ENCODE results near the gene RBM17.
A peak's percentile ranks its signal among the peaks of the same experiment; 100 is the strongest.

Gene RBM17

GRCh38 chr10:6058682-6059475 lies 30.0 kb upstream of the RBM17 start:
- Histone ChIP-seq H3F3A (ENCODE audit: insufficient read depth, low read length) (peaks cover 8% of the 10 kb centered on the region; the same call in 1 of the 2 replicates), H3K36me3 (ENCODE audit: insufficient read depth, low read length) (peaks cover 37% of the 10 kb centered on the region; the same call in 1 of the 2 replicates), H3K4me3 (ENCODE audit: low read depth, low read length, poor library complexity, severe bottlenecking) (peak overlapping the region; percentile 79), H3K4me2 (ENCODE audit: low read length) (peak overlapping the region; percentile 79), H3K4me1 (ENCODE audit: insufficient read depth, low read length, severe bottlenecking) (peaks cover 87% of the 10 kb centered on the region), H3K9me3 (ENCODE audit: low read length) (no peaks in the 10 kb centered on the region), H3K27me3 (ENCODE audit: insufficient read depth, low read length) (no peaks in the 10 kb centered on the region), H4K20me1 (ENCODE audit: insufficient read depth, low read length) (no peaks in the 10 kb centered on the region), H3K9me2 (ENCODE audit: low read depth, low read length) (no peaks in the 10 kb centered on the region), H2AFZ (ENCODE audit: low read length) (no peak overlapping the region), H3K79me2 (ENCODE audit: insufficient read depth, low read length) (peaks cover 32% of the 10 kb centered on the region), H3K27ac (ENCODE audit: low read depth, low read length, poor library complexity, severe bottlenecking) (peak overlapping the region; percentile 89), H3K9ac (ENCODE audit: low read length) (peak overlapping the region; percentile 88; the same call in 1 of the 2 replicates)
- no peak for TF ChIP-seq EZH2 (IDR thresholded peaks at IDR 0.05; ENCODE audit: borderline replicate concordance, low read length)
- TF ChIP-seq, protein P1, sequence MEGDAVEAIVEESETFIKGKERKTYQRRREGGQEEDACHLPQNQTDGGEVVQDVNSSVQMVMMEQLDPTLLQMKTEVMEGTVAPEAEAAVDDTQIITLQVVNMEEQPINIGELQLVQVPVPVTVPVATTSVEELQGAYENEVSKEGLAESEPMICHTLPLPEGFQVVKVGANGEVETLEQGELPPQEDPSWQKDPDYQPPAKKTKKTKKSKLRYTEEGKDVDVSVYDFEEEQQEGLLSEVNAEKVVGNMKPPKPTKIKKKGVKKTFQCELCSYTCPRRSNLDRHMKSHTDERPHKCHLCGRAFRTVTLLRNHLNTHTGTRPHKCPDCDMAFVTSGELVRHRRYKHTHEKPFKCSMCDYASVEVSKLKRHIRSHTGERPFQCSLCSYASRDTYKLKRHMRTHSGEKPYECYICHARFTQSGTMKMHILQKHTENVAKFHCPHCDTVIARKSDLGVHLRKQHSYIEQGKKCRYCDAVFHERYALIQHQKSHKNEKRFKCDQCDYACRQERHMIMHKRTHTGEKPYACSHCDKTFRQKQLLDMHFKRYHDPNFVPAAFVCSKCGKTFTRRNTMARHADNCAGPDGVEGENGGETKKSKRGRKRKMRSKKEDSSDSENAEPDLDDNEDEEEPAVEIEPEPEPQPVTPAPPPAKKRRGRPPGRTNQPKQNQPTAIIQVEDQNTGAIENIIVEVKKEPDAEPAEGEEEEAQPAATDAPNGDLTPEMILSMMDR (IDR thresholded peaks at IDR 0.05; ENCODE audit: low read length): no peak

DNA sequence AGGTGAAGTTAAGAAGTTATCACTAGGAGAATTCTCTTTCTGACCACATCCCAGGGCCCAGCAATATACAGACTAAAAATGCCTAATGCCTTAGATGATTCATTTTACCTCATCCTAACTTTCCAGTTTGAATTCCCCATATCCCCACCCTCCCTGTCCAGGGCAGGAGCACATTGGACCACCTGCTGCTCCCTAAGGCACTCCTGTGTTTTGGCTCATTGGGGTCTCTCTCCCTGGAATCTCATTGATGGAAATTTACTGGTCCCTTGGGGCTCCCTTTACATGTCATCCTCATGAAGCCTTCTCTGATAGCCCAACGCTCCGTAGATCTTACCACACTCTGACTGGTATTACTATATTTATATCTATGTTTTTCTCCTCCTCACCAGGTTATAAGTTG lies 29.3 kb upstream of the RBM17 start:
- Histone ChIP-seq H3K4me3 (ENCODE audit: low read depth, low read length, poor library complexity, severe bottlenecking) (peak overlapping the region; percentile 79), H3K27me3 (ENCODE audit: insufficient read depth, low read length) (no peaks in the 10 kb centered on the region), H3K4me1 (ENCODE audit: insufficient read depth, low read length, severe bottlenecking) (peaks cover 80% of the 10 kb centered on the region), H3K79me2 (ENCODE audit: insufficient read depth, low read length) (peaks cover 32% of the 10 kb centered on the region), H3K4me2 (ENCODE audit: low read length) (peak overlapping the region; percentile 79), H4K20me1 (ENCODE audit: insufficient read depth, low read length) (no peaks in the 10 kb centered on the region), H3K9me3 (ENCODE audit: low read length) (no peaks in the 10 kb centered on the region), H3K9me2 (ENCODE audit: low read depth, low read length) (no peaks in the 10 kb centered on the region), H3F3A (ENCODE audit: insufficient read depth, low read length) (peaks cover 8% of the 10 kb centered on the region; the same call in 1 of the 2 replicates), H3K9ac (ENCODE audit: low read length) (peak overlapping the region; percentile 88; the same call in 1 of the 2 replicates), H3K36me3 (ENCODE audit: insufficient read depth, low read length) (peaks cover 37% of the 10 kb centered on the region; the same call in 1 of the 2 replicates), H2AFZ (ENCODE audit: low read length) (no peak overlapping the region), H3K27ac (ENCODE audit: low read depth, low read length, poor library complexity, severe bottlenecking) (peak overlapping the region; percentile 89)
- TF ChIP-seq EZH2 (IDR thresholded peaks at IDR 0.05; ENCODE audit: borderline replicate concordance, low read length): no peak
- TF ChIP-seq, protein P1 (IDR thresholded peaks at IDR 0.05; ENCODE audit: low read length): no peak

DNA sequence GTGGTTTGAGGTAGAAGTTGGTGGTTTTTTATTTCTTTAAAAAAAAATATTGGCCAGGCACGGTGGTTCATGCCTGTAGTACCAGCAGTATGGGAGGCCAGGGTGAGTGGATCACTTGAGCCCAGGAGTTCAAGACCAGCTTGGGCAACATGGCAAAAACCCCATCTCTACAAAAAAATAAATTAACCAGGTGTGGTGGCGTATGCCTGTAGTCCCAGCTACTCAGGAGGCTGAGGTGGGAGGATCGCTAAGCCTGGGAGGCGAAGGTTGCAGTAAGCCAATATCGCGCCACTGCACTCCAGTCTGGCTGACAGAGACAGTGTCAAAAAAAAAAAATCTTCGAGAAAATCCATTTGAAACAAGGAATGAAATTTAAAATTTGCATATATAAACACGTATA lies 27.8 kb upstream of the RBM17 start:
- Histone ChIP-seq H3K4me1 (ENCODE audit: insufficient read depth, low read length, severe bottlenecking) (peaks cover 77% of the 10 kb centered on the region), H3K79me2 (ENCODE audit: insufficient read depth, low read length) (peaks cover 32% of the 10 kb centered on the region), H3K27ac (ENCODE audit: low read depth, low read length, poor library complexity, severe bottlenecking) (peak overlapping the region; percentile 89), H3K36me3 (ENCODE audit: insufficient read depth, low read length) (peaks cover 29% of the 10 kb centered on the region; the same call in 1 of the 2 replicates), H3K9ac (ENCODE audit: low read length) (peak overlapping the region; percentile 88), H3K9me3 (ENCODE audit: low read length) (no peaks in the 10 kb centered on the region), H3K4me2 (ENCODE audit: low read length) (peak overlapping the region; percentile 79), H3F3A (ENCODE audit: insufficient read depth, low read length) (peaks cover 8% of the 10 kb centered on the region; the same call in 1 of the 2 replicates), H3K4me3 (ENCODE audit: low read depth, low read length, poor library complexity, severe bottlenecking) (peak overlapping the region; percentile 79), H4K20me1 (ENCODE audit: insufficient read depth, low read length) (no peaks in the 10 kb centered on the region), H3K9me2 (ENCODE audit: low read depth, low read length) (no peaks in the 10 kb centered on the region), H2AFZ (ENCODE audit: low read length) (no peak overlapping the region), H3K27me3 (ENCODE audit: insufficient read depth, low read length) (no peaks in the 10 kb centered on the region)
- no peak for TF ChIP-seq EZH2 (IDR thresholded peaks at IDR 0.05; ENCODE audit: borderline replicate concordance, low read length)
- TF ChIP-seq, protein P1 (IDR thresholded peaks at IDR 0.05; ENCODE audit: low read length): no peak

All from OCI-LY1 (cell line).